ENCODE results near the gene SH3RF3.

DNA sequence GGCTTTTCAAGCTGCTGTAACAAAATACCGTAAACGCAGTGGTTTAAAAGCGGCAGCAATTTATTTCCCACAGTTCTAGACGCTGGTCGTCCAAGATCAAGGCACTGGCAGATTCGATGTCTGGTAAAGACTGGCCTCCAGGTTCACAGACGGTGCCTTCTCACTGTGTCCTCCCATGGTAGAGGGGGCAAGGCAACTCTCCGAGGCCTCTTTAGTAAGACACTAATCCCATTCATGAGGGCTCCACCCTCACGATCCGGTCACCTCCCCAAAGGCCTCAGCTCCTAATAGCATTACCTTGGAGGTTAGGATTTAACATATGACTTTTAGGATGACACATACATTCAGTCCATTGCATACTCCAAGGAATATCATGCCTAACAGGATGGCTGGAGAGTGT lies 117.2 kb downstream of the SH3RF3 start:
- TF ChIP-seq, protein P1, sequence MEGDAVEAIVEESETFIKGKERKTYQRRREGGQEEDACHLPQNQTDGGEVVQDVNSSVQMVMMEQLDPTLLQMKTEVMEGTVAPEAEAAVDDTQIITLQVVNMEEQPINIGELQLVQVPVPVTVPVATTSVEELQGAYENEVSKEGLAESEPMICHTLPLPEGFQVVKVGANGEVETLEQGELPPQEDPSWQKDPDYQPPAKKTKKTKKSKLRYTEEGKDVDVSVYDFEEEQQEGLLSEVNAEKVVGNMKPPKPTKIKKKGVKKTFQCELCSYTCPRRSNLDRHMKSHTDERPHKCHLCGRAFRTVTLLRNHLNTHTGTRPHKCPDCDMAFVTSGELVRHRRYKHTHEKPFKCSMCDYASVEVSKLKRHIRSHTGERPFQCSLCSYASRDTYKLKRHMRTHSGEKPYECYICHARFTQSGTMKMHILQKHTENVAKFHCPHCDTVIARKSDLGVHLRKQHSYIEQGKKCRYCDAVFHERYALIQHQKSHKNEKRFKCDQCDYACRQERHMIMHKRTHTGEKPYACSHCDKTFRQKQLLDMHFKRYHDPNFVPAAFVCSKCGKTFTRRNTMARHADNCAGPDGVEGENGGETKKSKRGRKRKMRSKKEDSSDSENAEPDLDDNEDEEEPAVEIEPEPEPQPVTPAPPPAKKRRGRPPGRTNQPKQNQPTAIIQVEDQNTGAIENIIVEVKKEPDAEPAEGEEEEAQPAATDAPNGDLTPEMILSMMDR (IDR thresholded peaks at IDR 0.05) = no peak
- no peak for TF ChIP-seq POLR2A (IDR thresholded peaks at IDR 0.05)
- TF ChIP-seq EP300 (IDR thresholded peaks at IDR 0.05) = no peak
- TF ChIP-seq POLR2AphosphoS5 (IDR thresholded peaks at IDR 0.05) = no peak
